ENCODE measurements around the gene SAMD8.

SAMD8 gene

GRCh38 chr10:75111365-75111906 lies at the start of gene SAMD8:
Gene SAMD8 (plus strand): TSS chr10:75111656. CDS start chr10:75150529, 38,873 bp downstream.
- peak; percentile 97 for DNase-seq
- no peak for TF ChIP-seq CTCF (IDR thresholded peaks at IDR 0.05)
- Mint-ChIP-seq H3K9me3 (no peaks in the 10 kb centered on the region), H3K27me3 (ENCODE audit: low read depth, poor library complexity) (peaks cover 4% of the 10 kb centered on the region), H3K36me3 (ENCODE audit: low read depth) (peaks cover 5% of the 10 kb centered on the region), H3K4me1 (peaks cover 49% of the 10 kb centered on the region), H3K27ac (peak within 1 kb of the TSS; percentile 99), H3K4me3 (peak within 1 kb of the TSS; percentile 97)

GRCh38 chr10:75061709-75062505 lies 49.5 kb upstream of the SAMD8 start:
- Mint-ChIP-seq H3K27ac (peak overlapping the region; percentile 2), H3K9me3 (no peaks in the 10 kb centered on the region), H3K4me1 (peaks cover 10% of the 10 kb centered on the region), H3K36me3 (ENCODE audit: low read depth) (no peaks in the 10 kb centered on the region), H3K27me3 (ENCODE audit: low read depth, poor library complexity) (peaks cover 9% of the 10 kb centered on the region), H3K4me3 (no peak overlapping the region)
- DNase-seq: no peak
- no peak for TF ChIP-seq CTCF (IDR thresholded peaks at IDR 0.05)

GRCh38 chr10:75062506-75063299 lies 48.8 kb upstream of the SAMD8 start:
- no peaks in the 10 kb centered on the region for H3K36me3 Mint-ChIP-seq (ENCODE audit: low read depth)
- DNase-seq: no peak
- peaks cover 9% of the 10 kb centered on the region for H3K27me3 Mint-ChIP-seq (ENCODE audit: low read depth, poor library complexity)
- no peaks in the 10 kb centered on the region for H3K9me3 Mint-ChIP-seq
- no peak overlapping the region for H3K4me3 Mint-ChIP-seq
- peaks cover 10% of the 10 kb centered on the region for H3K4me1 Mint-ChIP-seq
- H3K27ac Mint-ChIP-seq: peak overlapping the region; percentile 71
- TF ChIP-seq CTCF (IDR thresholded peaks at IDR 0.05): no peak

- H3K4me3 Mint-ChIP-seq: no peak overlapping the region
- no peak overlapping the region for H3K27ac Mint-ChIP-seq
- no peak for DNase-seq
- no peak for TF ChIP-seq CTCF (IDR thresholded peaks at IDR 0.05)
- no peaks in the 10 kb centered on the region for H3K9me3 Mint-ChIP-seq
- peaks cover 10% of the 10 kb centered on the region for H3K4me1 Mint-ChIP-seq
- peaks cover 9% of the 10 kb centered on the region for H3K27me3 Mint-ChIP-seq (ENCODE audit: low read depth, poor library complexity)
- H3K36me3 Mint-ChIP-seq (ENCODE audit: low read depth): no peaks in the 10 kb centered on the region
These were observed 47.8 kb upstream of the SAMD8 start for GRCh38 chr10:75063461-75064230.

- peaks cover 10% of the 10 kb centered on the region for H3K4me1 Mint-ChIP-seq
- no peak overlapping the region for H3K27ac Mint-ChIP-seq
- no peaks in the 10 kb centered on the region for H3K9me3 Mint-ChIP-seq
- H3K4me3 Mint-ChIP-seq: no peak overlapping the region
- DNase-seq: no peak
- peaks cover 14% of the 10 kb centered on the region for H3K27me3 Mint-ChIP-seq (ENCODE audit: low read depth, poor library complexity)
- TF ChIP-seq CTCF (IDR thresholded peaks at IDR 0.05): no peak
- H3K36me3 Mint-ChIP-seq (ENCODE audit: low read depth): no peaks in the 10 kb centered on the region
These were observed 46.4 kb upstream of the SAMD8 start for GRCh38 chr10:75065076-75065475.
